Non-pigmented ciliary epithelial cell (primary cell): ENCODE data around the gene CYP2D6.
A peak's percentile ranks its signal among the peaks of the same experiment; 100 is the strongest.
"Not testable (repeated sequence)": the region's sequence is repeated elsewhere in the genome, so short reads cannot be mapped to it uniquely, and the experiment has no call there.

Source experiments
- DNase-seq: peaks from one replicate; pipeline ENCODE4 v3.0.0-alpha.2; 2010; ENCODE audit warnings: low read depth

CYP2D6 gene

GRCh38 chr22:42134100-42135020, 3.8 kb upstream of the CYP2D6 start:
- DNase-seq = no peak

- DNase-seq = no peak
These were observed 1.8 kb upstream of the CYP2D6 start for GRCh38 chr22:42132457-42132856.

- DNase-seq = no peak
These were observed 952 bp upstream of the CYP2D6 start for GRCh38 chr22:42131562-42131961.

- not testable (repeated sequence) for DNase-seq
These were observed 428 bp downstream of the CYP2D6 start for GRCh38 chr22:42130182-42130581.

- not testable (repeated sequence) for DNase-seq
These were observed 1.6 kb downstream of the CYP2D6 start for GRCh38 chr22:42128776-42129694.

GRCh38 chr22:42128007-42128406, 2.6 kb downstream of the CYP2D6 start:
- not testable (repeated sequence) for DNase-seq

GRCh38 chr22:42127606-42128005, 3.0 kb downstream of the CYP2D6 start:
- no peak for DNase-seq

- DNase-seq = not testable (repeated sequence)
These were observed 7.1 kb downstream of the CYP2D6 start for GRCh38 chr22:42123529-42123928.

- DNase-seq = not testable (repeated sequence)
These were observed 10.2 kb downstream of the CYP2D6 start for GRCh38 chr22:42120231-42121021.

- no peak for DNase-seq
These were observed 13.7 kb downstream of the CYP2D6 start for GRCh38 chr22:42116848-42117424.

- not testable (repeated sequence) for DNase-seq
These were observed 15.2 kb downstream of the CYP2D6 start for GRCh38 chr22:42115420-42115830.

- no peak for DNase-seq
These were observed 15.9 kb downstream of the CYP2D6 start for GRCh38 chr22:42114721-42115120.

- not testable (repeated sequence) for DNase-seq
These were observed 17.8 kb downstream of the CYP2D6 start for GRCh38 chr22:42112793-42113192.

GRCh38 chr22:42111798-42112197, 18.8 kb downstream of the CYP2D6 start:
- no peak for DNase-seq

- no peak for DNase-seq
These were observed 21.8 kb downstream of the CYP2D6 start for GRCh38 chr22:42108848-42109247.

- DNase-seq = not testable (repeated sequence)
These were observed 26.2 kb downstream of the CYP2D6 start for GRCh38 chr22:42104332-42104860.

GRCh38 chr22:42101199-42101598, 29.4 kb downstream of the CYP2D6 start:
- no peak for DNase-seq

GRCh38 chr22:42091455-42091782, 39.2 kb downstream of the CYP2D6 start:
- DNase-seq = no peak

GRCh38 chr22:42090596-42091454, 39.8 kb downstream of the CYP2D6 start, which contains the start of gene NDUFA6:
NDUFA6 (minus strand) TSS chr22:42090772; CDS start chr22:42090744, 28 bp downstream.
- peak; percentile 94 for DNase-seq

GRCh38 chr22:42086051-42086450, 44.6 kb downstream of the CYP2D6 start:
- DNase-seq = no peak
